IPS DF 6.9 (cell line): ENCODE results near the gene TTC16.

Source experiments
- DNase-seq: peaks from one replicate; pipeline ENCODE4 v3.0.0-alpha.2; 2013; ENCODE audit warnings: low read depth, low spot score
- H3K27ac ChIP-seq: one replicate; pipeline ENCODE4 v1.5.1; 2013; ENCODE audit warnings: low read length, control low read depth
- H3K27me3 ChIP-seq: 2 replicates; pipeline ENCODE4 v1.6.1; 2013; ENCODE audit warnings: mild to moderate bottlenecking, low read length; ENCODE audit not compliant: control insufficient read depth, insufficient read depth
- H3K36me3 ChIP-seq: 2 replicates; pipeline ENCODE4 v1.6.1; 2013; ENCODE audit warnings: low read length; ENCODE audit not compliant: control insufficient read depth, insufficient read depth
- H3K4me1 ChIP-seq: 2 replicates; pipeline ENCODE4 v1.6.1; 2013; ENCODE audit warnings: low read length; ENCODE audit not compliant: control insufficient read depth, insufficient read depth
- H3K4me3 ChIP-seq: 2 replicates; pipeline ENCODE4 v1.5.1; 2013; ENCODE audit warnings: mild to moderate bottlenecking, low read length
- H3K9me3 ChIP-seq: 2 replicates; pipeline ENCODE4 v1.6.1; 2013; ENCODE audit warnings: low read length, inconsistent platforms; ENCODE audit not compliant: control insufficient read depth, insufficient read depth
- WGBS: extraction: QIAGEN DNeasy Blood & Tissue Kit; methylation state at CpG from one replicate; pipeline ENCODE4 v1.1.7; 2013; ENCODE audit warnings: mixed read lengths, missing lambda C conversion rate; ENCODE audit not compliant: insufficient read length, insufficient coverage; 5-methylcytosine and 5-hydroxymethylcytosine counted together

Gene TTC16

GRCh38 chr9:127711226-127711701, 4.6 kb upstream of the TTC16 start:
- H3K36me3 ChIP-seq = no peaks in the 10 kb centered on the region; the same call in 1 of the 2 replicates
- H3K27ac ChIP-seq = no peak overlapping the region
- no peak overlapping the region for H3K4me3 ChIP-seq
- no CpG with 5 or more reads among the region's 9 CpGs for WGBS
- no peaks in the 10 kb centered on the region for H3K9me3 ChIP-seq
- DNase-seq = no peak
- H3K4me1 ChIP-seq = peaks cover 9% of the 10 kb centered on the region; the same call in 1 of the 2 replicates
- H3K27me3 ChIP-seq = no peaks in the 10 kb centered on the region

GRCh38 chr9:127711831-127712274, 4.0 kb upstream of the TTC16 start:
- Histone ChIP-seq H3K36me3 (no peaks in the 10 kb centered on the region), H3K9me3 (no peaks in the 10 kb centered on the region), H3K27me3 (no peaks in the 10 kb centered on the region), H3K4me3 (no peak overlapping the region), H3K4me1 (0 out of 2 replicates have a peak, but pooled peaks cover 5% of the 10 kb centered on the region), H3K27ac (no peak overlapping the region)
- DNase-seq = no peak
- WGBS = no CpG with 5 or more reads among the region's 11 CpGs

- Histone ChIP-seq H3K4me3 (no peak overlapping the region), H3K36me3 (no peaks in the 10 kb centered on the region), H3K27ac (no peak overlapping the region), H3K27me3 (no peaks in the 10 kb centered on the region), H3K4me1 (0 out of 2 replicates have a peak, but pooled peaks cover 4% of the 10 kb centered on the region), H3K9me3 (no peaks in the 10 kb centered on the region)
- DNase-seq = no peak
- no CpG with 5 or more reads among the region's 11 CpGs for WGBS
These were observed 3.5 kb upstream of the TTC16 start for GRCh38 chr9:127712371-127712770.

- Histone ChIP-seq H3K36me3 (no peaks in the 10 kb centered on the region), H3K9me3 (no peaks in the 10 kb centered on the region), H3K27me3 (no peaks in the 10 kb centered on the region), H3K4me3 (no peak overlapping the region), H3K27ac (no peak overlapping the region), H3K4me1 (0 out of 2 replicates have a peak, but pooled peaks cover 4% of the 10 kb centered on the region)
- WGBS = no CpG with 5 or more reads among the region's 10 CpGs
- DNase-seq = no peak
These were observed 3.0 kb upstream of the TTC16 start for GRCh38 chr9:127712867-127713266.

GRCh38 chr9:127714020-127714750, 1.7 kb upstream of the TTC16 start:
- Histone ChIP-seq H3K36me3 (no peaks in the 10 kb centered on the region), H3K4me1 (0 out of 2 replicates have a peak, but pooled peaks cover 4% of the 10 kb centered on the region), H3K27ac (no peak overlapping the region), H3K9me3 (no peaks in the 10 kb centered on the region), H3K4me3 (peak overlapping the region; percentile 6; the same call in 1 of the 2 replicates), H3K27me3 (no peaks in the 10 kb centered on the region)
- DNase-seq = no peak
- WGBS = no CpG with 5 or more reads among the region's 19 CpGs

GRCh38 chr9:127714951-127715469, 869 bp upstream of the TTC16 start:
- no peaks in the 10 kb centered on the region for H3K36me3 ChIP-seq
- H3K9me3 ChIP-seq = no peaks in the 10 kb centered on the region
- DNase-seq = no peak
- H3K27me3 ChIP-seq = no peaks in the 10 kb centered on the region
- no CpG with 5 or more reads among the region's 44 CpGs for WGBS
- peak overlapping the region; percentile 61; the same call in 1 of the 2 replicates for H3K4me3 ChIP-seq
- H3K4me1 ChIP-seq = 0 out of 2 replicates have a peak, but pooled peaks cover 4% of the 10 kb centered on the region
- H3K27ac ChIP-seq = no peak overlapping the region

GRCh38 chr9:127716412-127716811, 533 bp downstream of the TTC16 start:
- no CpG with 5 or more reads among the region's 9 CpGs for WGBS
- no peak overlapping the region for H3K4me3 ChIP-seq
- H3K27ac ChIP-seq = no peak overlapping the region
- H3K9me3 ChIP-seq = no peaks in the 10 kb centered on the region
- no peaks in the 10 kb centered on the region for H3K36me3 ChIP-seq
- H3K4me1 ChIP-seq = 0 out of 2 replicates have a peak, but pooled peaks cover 4% of the 10 kb centered on the region
- DNase-seq = no peak
- no peaks in the 10 kb centered on the region for H3K27me3 ChIP-seq

- no peaks in the 10 kb centered on the region for H3K36me3 ChIP-seq
- H3K9me3 ChIP-seq = no peaks in the 10 kb centered on the region
- WGBS = no CpG with 5 or more reads among the region's 5 CpGs
- H3K27me3 ChIP-seq = no peaks in the 10 kb centered on the region
- 0 out of 2 replicates have a peak, but pooled peaks cover 2% of the 10 kb centered on the region for H3K4me1 ChIP-seq
- no peak overlapping the region for H3K27ac ChIP-seq
- H3K4me3 ChIP-seq = no peak overlapping the region
- DNase-seq = no peak
These were observed 1.9 kb downstream of the TTC16 start for GRCh38 chr9:127717766-127718165.

- Histone ChIP-seq H3K4me1 (no peaks in the 10 kb centered on the region), H3K4me3 (no peak overlapping the region), H3K36me3 (no peaks in the 10 kb centered on the region), H3K9me3 (no peaks in the 10 kb centered on the region), H3K27ac (no peak overlapping the region), H3K27me3 (no peaks in the 10 kb centered on the region)
- no CpG with 5 or more reads among the region's 12 CpGs for WGBS
- no peak for DNase-seq
These were observed 4.4 kb downstream of the TTC16 start for GRCh38 chr9:127720031-127720864.

- no peaks in the 10 kb centered on the region for H3K27me3 ChIP-seq
- no peaks in the 10 kb centered on the region for H3K9me3 ChIP-seq
- no peaks in the 10 kb centered on the region for H3K36me3 ChIP-seq
- no peak for DNase-seq
- no peak overlapping the region for H3K27ac ChIP-seq
- no peak overlapping the region for H3K4me3 ChIP-seq
- H3K4me1 ChIP-seq = no peaks in the 10 kb centered on the region
These were observed 5.0 kb downstream of the TTC16 start for GRCh38 chr9:127720865-127721227.
